Coronary artery (tissue), 2 donors: ENCODE data around the gene C2CD2.

Experiments used
- DNase-seq: peaks from one replicate; pipeline ENCODE4 v3.0.0-alpha.2; 2017; ENCODE audit warnings: low spot score
- H3K27ac ChIP-seq, 2 donors: fragments of 200-600 bp; sonication (generic); one replicate each; pipeline ENCODE4 v1.5.1; 2016 to 2019
- H3K4me3 ChIP-seq: fragments of 200-600 bp; sonication (generic); 2 replicates; pipeline ENCODE4 v1.5.1; 2016; ENCODE audit warnings: mild to moderate bottlenecking, moderate library complexity
- TF ChIP-seq, protein P1 (sequence below): fragments of 200-600 bp; sonication (generic); IDR thresholded peaks from one replicate; pipeline ENCODE4 v1.5.1; 2019; ENCODE audit warnings: antibody characterized with exemption

Gene C2CD2

DNA sequence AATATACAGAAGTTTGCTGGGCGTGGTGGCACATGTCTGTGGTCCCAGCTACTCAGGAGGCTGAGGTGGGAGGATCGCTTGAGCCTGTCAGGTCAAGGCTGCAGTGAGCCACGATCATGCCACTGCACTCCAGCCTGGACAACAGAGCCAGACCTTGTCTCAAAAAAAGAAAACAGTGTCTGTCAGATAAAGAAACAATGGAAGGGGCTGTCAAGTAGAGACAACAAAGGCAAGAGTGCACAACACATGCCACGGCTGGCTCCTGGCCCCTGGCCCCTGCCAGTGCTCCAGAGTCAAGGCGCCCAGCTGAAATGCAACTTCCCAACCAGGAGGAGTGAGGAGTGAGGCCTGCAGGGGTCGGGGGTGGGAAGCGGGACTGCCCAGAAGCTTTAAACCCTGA lies 107.3 kb downstream of the C2CD2 start:
- Histone ChIP-seq H3K27ac (no peak overlapping the region), H3K4me3 (no peak overlapping the region)
- DNase-seq: no peak
- TF ChIP-seq, protein P1, sequence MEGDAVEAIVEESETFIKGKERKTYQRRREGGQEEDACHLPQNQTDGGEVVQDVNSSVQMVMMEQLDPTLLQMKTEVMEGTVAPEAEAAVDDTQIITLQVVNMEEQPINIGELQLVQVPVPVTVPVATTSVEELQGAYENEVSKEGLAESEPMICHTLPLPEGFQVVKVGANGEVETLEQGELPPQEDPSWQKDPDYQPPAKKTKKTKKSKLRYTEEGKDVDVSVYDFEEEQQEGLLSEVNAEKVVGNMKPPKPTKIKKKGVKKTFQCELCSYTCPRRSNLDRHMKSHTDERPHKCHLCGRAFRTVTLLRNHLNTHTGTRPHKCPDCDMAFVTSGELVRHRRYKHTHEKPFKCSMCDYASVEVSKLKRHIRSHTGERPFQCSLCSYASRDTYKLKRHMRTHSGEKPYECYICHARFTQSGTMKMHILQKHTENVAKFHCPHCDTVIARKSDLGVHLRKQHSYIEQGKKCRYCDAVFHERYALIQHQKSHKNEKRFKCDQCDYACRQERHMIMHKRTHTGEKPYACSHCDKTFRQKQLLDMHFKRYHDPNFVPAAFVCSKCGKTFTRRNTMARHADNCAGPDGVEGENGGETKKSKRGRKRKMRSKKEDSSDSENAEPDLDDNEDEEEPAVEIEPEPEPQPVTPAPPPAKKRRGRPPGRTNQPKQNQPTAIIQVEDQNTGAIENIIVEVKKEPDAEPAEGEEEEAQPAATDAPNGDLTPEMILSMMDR: no peak

DNA sequence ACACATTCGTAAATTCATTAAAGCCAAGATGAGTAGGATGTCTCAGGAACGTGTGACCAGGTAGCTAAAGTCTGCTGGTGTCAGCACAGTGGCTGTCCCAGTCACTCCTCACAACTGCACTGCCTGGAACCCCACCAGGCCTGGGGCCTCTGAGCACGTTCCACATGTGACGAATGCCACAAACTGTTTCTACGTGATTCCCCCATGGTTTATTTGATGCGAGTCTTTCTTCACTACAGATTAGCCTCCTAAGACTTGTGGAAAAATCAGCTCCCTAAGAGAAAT lies 107.8 kb downstream of the C2CD2 start:
- Histone ChIP-seq H3K27ac (no peak overlapping the region), H3K4me3 (no peak overlapping the region)
- DNase-seq: no peak
- TF ChIP-seq, protein P1: no peak

DNA sequence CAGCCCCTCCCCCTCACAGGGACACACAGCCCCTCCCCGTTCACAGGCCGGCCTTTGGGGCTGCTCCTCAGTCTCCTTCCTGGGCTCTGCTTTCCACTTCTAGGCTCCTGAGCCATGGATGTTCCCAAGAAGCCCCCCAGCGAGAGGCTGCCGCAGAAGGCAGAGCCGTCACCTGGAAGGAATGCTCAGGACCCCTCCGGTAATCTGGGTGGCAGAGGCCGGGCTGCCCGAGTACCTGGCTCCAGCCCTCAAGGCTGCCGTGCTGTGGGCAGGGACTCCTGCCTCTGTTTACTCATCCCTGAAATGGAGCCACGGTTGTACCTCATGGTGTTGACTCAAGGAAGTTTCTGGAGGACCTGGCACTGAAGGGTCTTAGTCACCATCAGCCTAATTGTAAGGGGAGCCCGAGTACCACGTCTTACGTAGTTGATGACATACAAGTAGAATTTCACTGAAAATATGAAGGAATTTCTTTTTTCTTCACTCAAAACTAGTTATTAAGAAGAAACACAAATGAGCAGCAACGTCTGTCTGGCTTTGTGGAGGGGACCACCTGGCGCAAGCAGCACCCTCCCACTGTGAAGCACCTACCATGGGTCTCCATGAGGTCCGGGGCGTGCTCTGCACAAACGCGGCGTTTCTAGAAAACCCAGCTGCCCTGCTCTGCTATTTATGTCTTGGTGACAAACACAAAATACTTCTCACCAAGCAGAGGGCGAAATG lies 108.3 kb downstream of the C2CD2 start:
- DNase-seq: no peak
- H3K27ac ChIP-seq: no peak overlapping the region
- H3K4me3 ChIP-seq: no peak overlapping the region
- TF ChIP-seq, protein P1: no peak

DNA sequence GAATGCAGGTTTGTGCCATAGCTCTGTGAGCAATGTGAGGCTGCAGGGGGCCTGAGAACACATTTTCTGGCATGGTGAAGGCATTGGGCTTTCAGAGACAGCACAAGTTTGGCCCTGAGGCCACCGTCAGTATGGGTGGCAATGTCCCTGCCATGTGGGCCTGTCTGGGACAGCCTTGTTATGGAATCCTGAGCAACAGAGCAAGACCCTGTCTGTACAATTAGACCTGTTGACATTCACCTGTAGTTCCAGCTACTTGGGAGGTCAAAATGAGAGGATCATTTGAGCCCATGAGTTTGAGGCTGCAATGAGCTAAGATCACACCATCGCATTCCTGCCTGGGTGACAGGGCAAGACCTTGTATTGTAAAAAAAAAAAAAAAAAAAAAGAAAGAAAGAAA lies 110.2 kb downstream of the C2CD2 start:
- TF ChIP-seq, protein P1: no peak
- no peak for DNase-seq
- H3K4me3 ChIP-seq: no peak overlapping the region
- H3K27ac ChIP-seq: no peak overlapping the region

DNA sequence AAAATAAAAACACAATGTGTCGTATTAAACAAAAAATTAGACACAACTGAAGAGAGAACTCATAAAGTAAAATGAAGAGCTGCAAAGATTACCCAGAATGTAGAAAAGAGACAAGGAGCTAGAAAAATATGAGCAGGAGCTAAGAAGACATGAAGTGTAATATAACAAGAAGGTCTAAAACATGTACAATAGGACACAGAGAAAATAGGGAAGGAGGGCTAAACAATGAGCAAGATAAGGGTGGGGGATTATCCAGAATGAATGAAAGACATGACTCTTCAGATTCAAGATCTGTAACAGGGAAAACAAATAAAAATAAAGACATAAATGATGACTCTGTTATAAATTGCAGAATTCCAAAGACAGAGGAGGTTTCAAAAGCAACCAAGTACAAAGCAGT lies 112.9 kb downstream of the C2CD2 start:
- TF ChIP-seq, protein P1: no peak
- Histone ChIP-seq H3K27ac (no peak overlapping the region), H3K4me3 (no peak overlapping the region)
- no peak for DNase-seq

DNA sequence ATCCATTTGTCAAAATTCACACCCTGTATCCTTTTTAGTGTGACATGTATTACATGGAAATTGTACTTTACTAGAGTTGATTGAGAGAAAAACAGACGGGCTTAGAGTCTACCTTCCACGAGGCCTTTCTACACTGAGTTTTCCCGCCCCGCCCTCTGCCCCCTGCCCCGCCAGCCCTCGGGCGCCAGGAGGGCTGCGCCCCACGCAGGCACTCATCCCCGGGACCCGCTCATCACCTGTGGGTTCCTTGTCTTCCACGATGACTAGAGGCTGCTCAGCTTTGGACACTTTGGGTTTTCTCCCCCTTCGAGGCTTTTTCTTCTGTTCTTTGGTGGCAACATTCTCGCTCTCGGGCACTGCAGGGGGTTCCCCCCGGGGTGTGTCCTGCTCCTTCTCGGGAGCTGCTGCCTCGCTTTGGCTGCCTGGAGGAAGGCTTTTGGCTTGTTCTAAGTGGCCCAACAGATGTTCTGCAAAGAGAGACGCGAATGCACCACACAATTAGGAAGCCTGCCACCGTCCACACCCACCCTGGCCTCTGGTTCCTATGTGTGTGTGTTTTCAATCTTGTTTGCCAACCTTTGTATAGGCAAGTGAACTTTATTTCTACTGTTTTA lies 114.3 kb downstream of the C2CD2 start:
- no peak overlapping the region for H3K27ac ChIP-seq
- H3K4me3 ChIP-seq: no peak overlapping the region
- no peak for DNase-seq
- TF ChIP-seq, protein P1: no peak

DNA sequence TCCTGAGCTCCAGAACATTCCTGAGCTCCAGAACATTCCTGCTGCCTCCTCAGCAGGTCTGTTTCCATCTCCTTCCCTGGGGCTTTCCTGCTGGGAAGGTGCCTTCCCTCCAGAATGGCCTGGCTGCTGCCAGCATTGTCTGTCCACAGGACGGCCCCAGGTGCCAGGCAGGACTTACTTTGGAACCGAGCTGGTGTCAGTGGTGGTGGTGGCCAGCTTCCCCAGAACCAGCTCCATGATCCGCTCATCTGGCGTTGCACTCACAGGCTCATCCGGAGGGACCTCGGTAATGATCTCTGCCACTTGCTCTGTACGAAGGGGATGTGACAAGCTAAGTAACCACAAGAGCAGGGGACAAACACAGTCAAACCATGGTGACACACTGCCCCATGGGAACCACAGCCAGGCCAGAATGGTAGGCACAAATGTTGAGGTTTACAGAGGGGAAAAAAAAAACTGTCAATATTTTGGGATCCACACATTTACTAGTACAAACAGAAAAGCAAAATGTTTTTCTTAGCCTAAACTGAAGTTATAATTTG lies 116.0 kb downstream of the C2CD2 start:
- TF ChIP-seq, protein P1: no peak

More for the DNA sequence above, 116.0 kb downstream of the C2CD2 start:
- H3K4me3 ChIP-seq: no peak overlapping the region
- DNase-seq: no peak
- no peak overlapping the region for H3K27ac ChIP-seq
